ENCODE data around the gene LARP4B. TPM values are rescaled to one million over a fixed set of nuclear protein-coding genes. Genes with fewer than 3 reads are reported as not detected.

The LARP4B gene
- total RNA-seq (2014; rRNA removed; shearing (Covaris generic); ENCODE audit: low replicate concordance), result 75.4 TPM in 2 replicates

DNA sequence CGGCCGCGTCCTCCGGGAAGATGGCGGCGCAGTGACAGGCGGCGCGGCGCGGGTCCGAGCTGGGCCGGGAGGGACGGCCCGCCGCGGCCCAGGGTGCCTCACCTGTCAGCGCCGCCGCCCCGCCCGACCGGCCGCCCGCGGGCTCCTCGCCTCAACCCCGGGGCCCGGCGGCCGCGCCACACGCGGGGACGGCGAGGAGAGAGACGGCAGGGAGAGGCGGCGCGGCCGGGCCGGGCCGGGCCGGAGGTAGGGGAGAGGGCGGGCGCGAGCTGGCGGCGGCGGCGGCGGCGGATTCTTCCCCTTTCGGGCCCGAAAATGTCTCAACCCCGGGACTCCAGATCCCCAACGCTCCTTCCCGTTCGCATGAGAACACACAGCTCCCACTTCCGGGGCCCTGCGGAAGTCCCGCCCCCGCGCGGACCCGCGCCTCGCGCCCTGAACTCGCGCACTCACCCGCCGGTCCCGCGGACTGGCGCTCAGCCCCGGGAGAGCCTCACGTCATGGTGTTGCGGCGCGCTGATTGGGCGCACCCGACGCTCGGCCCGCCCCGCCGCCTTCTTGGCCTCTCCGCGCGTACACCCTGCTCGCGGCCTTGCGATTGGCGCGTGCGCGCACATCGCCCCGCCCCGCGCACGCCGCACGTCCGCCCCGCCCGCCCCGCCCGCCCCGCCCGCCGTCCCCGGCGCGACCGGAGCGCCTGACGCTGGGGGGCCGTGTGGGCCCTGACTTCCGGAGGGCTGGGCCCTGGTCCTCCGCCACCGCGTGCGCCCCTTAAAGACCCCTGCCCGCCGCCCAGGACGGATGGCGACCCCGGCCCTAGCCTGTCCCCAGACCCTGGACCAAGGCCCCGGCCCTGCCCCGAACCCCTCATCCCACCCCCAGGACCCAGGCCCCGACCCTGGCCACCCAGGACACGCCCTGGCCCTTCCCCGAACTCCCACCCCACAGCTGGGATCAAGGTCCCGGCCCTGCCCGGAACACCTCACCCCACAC is at the start of gene LARP4B:
LARP4B (minus strand) TSS at position 380 of the 993 bp plus-strand sequence. CDS start 45,984 bp downstream, outside the sequence.
- Histone ChIP-seq H2AFZ (ENCODE audit: low read length) (no peak within 1 kb of the TSS), H3K4me2 (ENCODE audit: low read depth, low read length, poor library complexity, severe bottlenecking) (peak within 1 kb of the TSS; percentile 75), H4K20me1 (ENCODE audit: insufficient read depth, low read depth, low read length) (peaks cover 36% of the 10 kb centered on the region), H3K9me2 (replicated peaks; ENCODE audit: insufficient read depth, low read length) (no peaks in the 10 kb centered on the region), H3K4me3 (ENCODE audit: low read length) (peak within 1 kb of the TSS; percentile 72), H3K27me3 (ENCODE audit: low read length) (no peaks in the 10 kb centered on the region), H3K27ac (ENCODE audit: low read length) (peak within 1 kb of the TSS; percentile 42), H3K36me3 (ENCODE audit: insufficient read depth, low read length) (peaks cover 9% of the 10 kb centered on the region; the same call in 1 of the 2 replicates), H3K9ac (ENCODE audit: low read length) (peak within 1 kb of the TSS; percentile 93), H3K4me1 (ENCODE audit: low read length) (peaks cover 56% of the 10 kb centered on the region), H3K9me3 (ENCODE audit: low read length) (no peaks in the 10 kb centered on the region), H3K79me2 (ENCODE audit: low read length) (peaks cover 45% of the 10 kb centered on the region)
- peak; percentile 99 for DNase-seq

- Histone ChIP-seq H3K27ac (ENCODE audit: low read length) (no peak overlapping the region), H3K27me3 (ENCODE audit: low read length) (no peaks in the 10 kb centered on the region), H4K20me1 (ENCODE audit: insufficient read depth, low read depth, low read length) (no peaks in the 10 kb centered on the region), H3K36me3 (ENCODE audit: insufficient read depth, low read length) (no peaks in the 10 kb centered on the region), H3K79me2 (ENCODE audit: low read length) (no peaks in the 10 kb centered on the region; the same call in 1 of the 2 replicates), H3K4me2 (ENCODE audit: low read depth, low read length, poor library complexity, severe bottlenecking) (no peak overlapping the region), H3K4me3 (ENCODE audit: low read length) (no peak overlapping the region), H3K4me1 (ENCODE audit: low read length) (no peaks in the 10 kb centered on the region), H2AFZ (ENCODE audit: low read length) (no peak overlapping the region), H3K9me2 (replicated peaks; ENCODE audit: insufficient read depth, low read length) (no peaks in the 10 kb centered on the region), H3K9ac (ENCODE audit: low read length) (no peak overlapping the region), H3K9me3 (ENCODE audit: low read length) (peaks cover 7% of the 10 kb centered on the region; the same call in 1 of the 2 replicates)
- DNase-seq, result no peak
Measured at GRCh38 chr10:980468-981093, 49.1 kb upstream of the LARP4B start.

DNA sequence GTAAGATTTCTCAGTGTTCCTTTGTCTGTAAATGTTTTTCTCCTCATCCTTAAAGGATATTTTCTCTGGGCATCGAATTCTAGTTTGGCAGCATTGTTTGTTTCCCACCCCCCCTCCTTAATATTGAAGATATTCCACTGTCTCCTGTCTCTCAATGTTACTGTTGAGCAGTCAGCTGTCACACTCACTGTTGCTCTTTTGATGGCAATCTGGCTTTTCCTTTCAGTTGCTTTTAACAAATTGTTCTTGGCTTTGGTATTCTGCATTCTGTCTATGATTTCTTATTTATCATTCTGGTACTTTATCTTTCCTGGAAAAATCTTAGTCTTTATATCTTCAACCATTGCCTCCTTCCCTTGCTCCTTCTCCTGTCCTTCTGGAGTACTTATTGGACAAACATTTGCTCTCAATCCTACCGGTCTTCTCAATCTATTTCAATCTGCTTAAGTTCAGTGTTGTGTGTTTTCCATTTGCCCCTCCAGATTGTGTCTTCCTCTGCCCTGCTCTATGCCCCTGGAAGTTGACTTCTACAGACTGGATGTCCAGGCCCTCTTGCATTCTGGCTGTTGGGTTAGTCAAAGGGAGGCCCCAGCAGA is 47.4 kb upstream of the LARP4B start:
- H2AFZ ChIP-seq (ENCODE audit: low read length), result no peak overlapping the region
- H3K4me1 ChIP-seq (ENCODE audit: low read length), result no peaks in the 10 kb centered on the region
- H3K27ac ChIP-seq (ENCODE audit: low read length), result no peak overlapping the region
- H3K9me3 ChIP-seq (ENCODE audit: low read length), result peaks cover 7% of the 10 kb centered on the region; the same call in 1 of the 2 replicates
- H3K9ac ChIP-seq (ENCODE audit: low read length), result no peak overlapping the region
- H3K4me3 ChIP-seq (ENCODE audit: low read length), result no peak overlapping the region
- H3K27me3 ChIP-seq (ENCODE audit: low read length), result no peaks in the 10 kb centered on the region
- no peaks in the 10 kb centered on the region for H3K9me2 ChIP-seq (replicated peaks; ENCODE audit: insufficient read depth, low read length)
- no peak overlapping the region for H3K4me2 ChIP-seq (ENCODE audit: low read depth, low read length, poor library complexity, severe bottlenecking)
- no peaks in the 10 kb centered on the region for H3K36me3 ChIP-seq (ENCODE audit: insufficient read depth, low read length)
- H4K20me1 ChIP-seq (ENCODE audit: insufficient read depth, low read depth, low read length), result no peaks in the 10 kb centered on the region
- H3K79me2 ChIP-seq (ENCODE audit: low read length), result no peaks in the 10 kb centered on the region
- no peak for DNase-seq

- no peak for DNase-seq
- no peaks in the 10 kb centered on the region for H3K9me2 ChIP-seq (replicated peaks; ENCODE audit: insufficient read depth, low read length)
- no peaks in the 10 kb centered on the region for H4K20me1 ChIP-seq (ENCODE audit: insufficient read depth, low read depth, low read length)
- H3K4me3 ChIP-seq (ENCODE audit: low read length), result no peak overlapping the region
- H3K79me2 ChIP-seq (ENCODE audit: low read length), result no peaks in the 10 kb centered on the region
- no peak overlapping the region for H3K9ac ChIP-seq (ENCODE audit: low read length)
- no peak overlapping the region for H3K27ac ChIP-seq (ENCODE audit: low read length)
- H3K4me2 ChIP-seq (ENCODE audit: low read depth, low read length, poor library complexity, severe bottlenecking), result no peak overlapping the region
- no peak overlapping the region for H2AFZ ChIP-seq (ENCODE audit: low read length)
- H3K4me1 ChIP-seq (ENCODE audit: low read length), result peaks cover 7% of the 10 kb centered on the region
- peaks cover 7% of the 10 kb centered on the region; the same call in 1 of the 2 replicates for H3K9me3 ChIP-seq (ENCODE audit: low read length)
- H3K27me3 ChIP-seq (ENCODE audit: low read length), result no peaks in the 10 kb centered on the region
- H3K36me3 ChIP-seq (ENCODE audit: insufficient read depth, low read length), result no peaks in the 10 kb centered on the region
Measured at GRCh38 chr10:976316-976715, 44.8 kb upstream of the LARP4B start.

GRCh38 chr10:974785-975074 is 43.2 kb upstream of the LARP4B start:
- H3K27ac ChIP-seq (ENCODE audit: low read length), result no peak overlapping the region

GRCh38 chr10:974038-974784 is 42.7 kb upstream of the LARP4B start:
- Histone ChIP-seq H3K4me3 (ENCODE audit: low read length) (no peak overlapping the region), H3K4me2 (ENCODE audit: low read depth, low read length, poor library complexity, severe bottlenecking) (no peak overlapping the region), H3K9me2 (replicated peaks; ENCODE audit: insufficient read depth, low read length) (no peaks in the 10 kb centered on the region), H3K27ac (ENCODE audit: low read length) (no peak overlapping the region), H3K79me2 (ENCODE audit: low read length) (no peaks in the 10 kb centered on the region), H3K4me1 (ENCODE audit: low read length) (peaks cover 8% of the 10 kb centered on the region), H3K36me3 (ENCODE audit: insufficient read depth, low read length) (no peaks in the 10 kb centered on the region), H3K27me3 (ENCODE audit: low read length) (no peaks in the 10 kb centered on the region), H4K20me1 (ENCODE audit: insufficient read depth, low read depth, low read length) (no peaks in the 10 kb centered on the region), H2AFZ (ENCODE audit: low read length) (no peak overlapping the region), H3K9ac (ENCODE audit: low read length) (no peak overlapping the region), H3K9me3 (ENCODE audit: low read length) (no peaks in the 10 kb centered on the region)
- DNase-seq, result no peak

More at GRCh38 chr10:974785-975074, 43.2 kb upstream of the LARP4B start:
- Histone ChIP-seq H3K9ac (ENCODE audit: low read length) (no peak overlapping the region), H3K36me3 (ENCODE audit: insufficient read depth, low read length) (no peaks in the 10 kb centered on the region), H3K9me3 (ENCODE audit: low read length) (no peaks in the 10 kb centered on the region), H3K4me2 (ENCODE audit: low read depth, low read length, poor library complexity, severe bottlenecking) (no peak overlapping the region), H3K27me3 (ENCODE audit: low read length) (no peaks in the 10 kb centered on the region), H3K9me2 (replicated peaks; ENCODE audit: insufficient read depth, low read length) (no peaks in the 10 kb centered on the region), H3K79me2 (ENCODE audit: low read length) (no peaks in the 10 kb centered on the region), H3K4me1 (ENCODE audit: low read length) (peaks cover 8% of the 10 kb centered on the region), H4K20me1 (ENCODE audit: insufficient read depth, low read depth, low read length) (no peaks in the 10 kb centered on the region), H3K4me3 (ENCODE audit: low read length) (no peak overlapping the region), H2AFZ (ENCODE audit: low read length) (no peak overlapping the region)
- DNase-seq, result no peak

DNA sequence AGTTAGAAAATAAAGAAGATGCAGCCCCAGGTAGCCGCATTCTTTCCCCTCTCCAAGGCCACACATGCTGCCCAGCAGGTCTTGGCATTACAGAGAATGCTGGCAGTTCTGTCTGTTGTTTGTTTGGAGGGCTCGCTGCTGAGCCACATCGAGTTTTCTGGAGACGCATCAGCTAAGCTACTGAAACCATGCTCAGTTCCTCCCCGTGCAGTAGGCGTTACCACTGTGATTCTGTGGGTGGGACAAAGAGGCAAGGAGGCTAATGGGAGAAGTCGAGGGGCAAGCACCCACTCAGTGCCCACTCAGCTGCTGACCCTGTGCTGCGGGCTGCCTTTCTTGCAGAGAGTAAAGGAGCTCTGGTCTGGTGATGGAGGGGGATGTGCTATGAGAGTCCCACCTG is 41.3 kb upstream of the LARP4B start:
- H3K9me3 ChIP-seq (ENCODE audit: low read length), result no peaks in the 10 kb centered on the region
- H4K20me1 ChIP-seq (ENCODE audit: insufficient read depth, low read depth, low read length), result no peaks in the 10 kb centered on the region
- peak; percentile 56 for DNase-seq
- H3K4me1 ChIP-seq (ENCODE audit: low read length), result peaks cover 8% of the 10 kb centered on the region
- no peaks in the 10 kb centered on the region for H3K9me2 ChIP-seq (replicated peaks; ENCODE audit: insufficient read depth, low read length)
- H3K4me2 ChIP-seq (ENCODE audit: low read depth, low read length, poor library complexity, severe bottlenecking), result peak overlapping the region; percentile 17
- H3K9ac ChIP-seq (ENCODE audit: low read length), result no peak overlapping the region
- no peak overlapping the region for H3K4me3 ChIP-seq (ENCODE audit: low read length)
- no peaks in the 10 kb centered on the region for H3K27me3 ChIP-seq (ENCODE audit: low read length)
- H3K79me2 ChIP-seq (ENCODE audit: low read length), result no peaks in the 10 kb centered on the region
- H3K36me3 ChIP-seq (ENCODE audit: insufficient read depth, low read length), result no peaks in the 10 kb centered on the region
- H3K27ac ChIP-seq (ENCODE audit: low read length), result no peak overlapping the region
- H2AFZ ChIP-seq (ENCODE audit: low read length), result peak overlapping the region; percentile 54; the same call in 1 of the 2 replicates
